Transverse colon (tissue), 4 donors: ENCODE data around the gene RPL11. TPM values are rescaled to one million over a fixed set of nuclear protein-coding genes. Genes with fewer than 3 reads are reported as not detected.

ENCODE experiments used
- DNase-seq: peaks from one replicate; pipeline ENCODE4 v3.0.0-alpha.2; 2019
- H3K27ac ChIP-seq, 4 donors: fragments of 200-600 bp; sonication (generic); 2 replicates each; pipeline ENCODE4 v1.5.1; 2016 to 2018; ENCODE audit warnings: inconsistent platforms in 4 of 4
- H3K27me3 ChIP-seq: fragments of 200-600 bp; sonication (generic); 2 replicates; pipeline ENCODE4 v1.5.1; 2017; ENCODE audit warnings: inconsistent platforms
- H3K36me3 ChIP-seq, 4 donors: fragments of 200-600 bp; sonication (generic); 2 replicates each; pipeline ENCODE4 v1.5.1; 2017 to 2019; ENCODE audit warnings: inconsistent platforms in 4 of 4
- H3K4me1 ChIP-seq, 4 donors: fragments of 200-600 bp; sonication (generic); 2 replicates each; pipeline ENCODE4 v1.5.1; 2017 to 2020; ENCODE audit warnings: inconsistent platforms in 4 of 4
- H3K4me3 ChIP-seq, 4 donors: fragments of 200-600 bp; sonication (generic); 1 replicate in 1 of 4; 2 replicates in 3 of 4; pipeline versions ENCODE4 v1.5.1 to v1.6.1; 2017 to 2019; ENCODE audit warnings: inconsistent platforms in 4 of 4
- H3K9me3 ChIP-seq, 2 donors: fragments of 200-600 bp; sonication (generic); 2 replicates each; pipeline ENCODE4 v1.5.1; 2017 to 2019; ENCODE audit warnings: inconsistent platforms in 2 of 2
- EP300 ChIP-seq: sonication (generic); formaldehyde crosslinking; IDR thresholded peaks from one replicate; pipeline ENCODE4 v1.6.1; 2017; ENCODE audit warnings: antibody characterized with exemption, low read depth
- POLR2A ChIP-seq: fragments of 450-650 bp; IDR thresholded peaks from one replicate; pipeline ENCODE4 v1.6.1; 2016; ENCODE audit warnings: antibody characterized with exemption, mild to moderate bottlenecking, moderate library complexity
- POLR2AphosphoS5 ChIP-seq, 3 donors: sonication (generic); formaldehyde crosslinking; IDR thresholded peaks; one replicate each; pipeline ENCODE4 v1.6.1; 2016; ENCODE audit warnings: antibody characterized with exemption in 3 of 3
- WGBS, 2 donors: methylation state at CpG; one replicate each; pipeline ENCODE4 v1.1.5; 2018; ENCODE audit warnings: low coverage in 1 of 2; 5-methylcytosine and 5-hydroxymethylcytosine counted together
- in situ Hi-C, 4 donors: fragments of 200-750 bp; cut with MboI; loops; one replicate each; pipeline versions ENCODE4 v1.15.0 to v1.15.1; 2017; ENCODE audit warnings: low sequenced_read_pairs in 3 of 4, low pct_ligation_motif_present in 1 of 4, low pct_unique_long_range_greater_than_20kb in 1 of 4
- intact Hi-C: fragments of 100-400 bp; cut with DNase I; formaldehyde crosslinking; loops from one replicate; pipeline ENCODE4 v1.15.1; 2023; ENCODE audit warnings: low total_unique reads
- total RNA-seq, 4 donors: library from RNA; depleted of rRNA; stranded (reverse); fragments of >200 nt; gene quantifications; one replicate each; pipeline ENCODE4 v1.1.0, GENCODE V29; 2016
- TF ChIP-seq, protein P1 (sequence below), 5 experiments: fragments of 200-600 bp in 3 of 5; fragments of 450-650 bp in 2 of 5; sonication (generic) in 3 of 5; IDR thresholded peaks; 1 replicate in 2 of 5; 2 replicates in 3 of 5; pipeline ENCODE4 v1.5.1; 2016 to 2017; ENCODE audit warnings: antibody characterized with exemption in 5 of 5, inconsistent platforms in 3 of 5, mild to moderate bottlenecking in 2 of 5, moderate library complexity in 1 of 5

RPL11 gene
- total RNA-seq, 4 donors from 2014 or later: 382 to 822 (median 494) TPM

DNA sequence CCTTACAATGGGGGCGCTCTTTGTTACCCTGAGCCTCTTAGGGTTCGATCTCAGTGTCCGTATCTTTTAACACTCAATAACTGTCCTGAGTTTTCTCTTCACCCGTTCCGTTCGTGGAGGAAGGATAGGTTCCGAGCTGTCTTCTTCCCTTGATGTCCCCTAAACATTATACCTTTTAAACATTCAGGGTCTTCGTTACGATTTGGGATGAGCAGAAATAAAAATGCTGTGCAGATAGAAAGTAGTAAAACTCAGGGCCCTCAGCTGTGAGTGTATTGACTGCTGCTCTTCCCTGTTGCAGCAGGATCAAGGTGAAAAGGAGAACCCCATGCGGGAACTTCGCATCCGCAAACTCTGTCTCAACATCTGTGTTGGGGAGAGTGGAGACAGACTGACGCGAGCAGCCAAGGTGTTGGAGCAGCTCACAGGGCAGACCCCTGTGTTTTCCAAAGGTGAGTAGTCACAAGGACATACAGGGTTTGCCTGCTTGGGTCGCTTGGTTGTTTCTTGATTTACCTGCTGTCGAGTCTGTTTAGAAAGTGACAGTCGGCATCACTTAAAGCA, 784 bp downstream of the RPL11 start:
- H3K4me3 ChIP-seq: peak overlapping the region; percentile 63 to 94 (median 80)
- no peaks in the 10 kb centered on the region for H3K27me3 ChIP-seq
- H3K4me1 ChIP-seq: peaks cover 11 to 45% (median 27%) of the 10 kb centered on the region in 4 donors
- intact Hi-C loops: no loop called here
- in situ Hi-C loops: loop anchor here in 1 of 4 donors (10.0 kb wide), 1 partner anchor 52 kb away; the partner anchor contains the start of gene ELOA
- WGBS, 2 donors: 5 to 10% methylated on average over 11 to 17 of the region's 17 CpGs
- no peak for DNase-seq
- H3K9me3 ChIP-seq: no peaks in the 10 kb centered on the region
- H3K27ac ChIP-seq: peak overlapping the region; percentile 84 to 92 (median 88)
- H3K36me3 ChIP-seq: peaks cover 0 to 28% (median 9%) of the 10 kb centered on the region in 4 donors
- TF ChIP-seq POLR2AphosphoS5 (IDR thresholded peaks at IDR 0.05) (no peak), EP300 (no peak), POLR2A (no peak)
- TF ChIP-seq, protein P1, sequence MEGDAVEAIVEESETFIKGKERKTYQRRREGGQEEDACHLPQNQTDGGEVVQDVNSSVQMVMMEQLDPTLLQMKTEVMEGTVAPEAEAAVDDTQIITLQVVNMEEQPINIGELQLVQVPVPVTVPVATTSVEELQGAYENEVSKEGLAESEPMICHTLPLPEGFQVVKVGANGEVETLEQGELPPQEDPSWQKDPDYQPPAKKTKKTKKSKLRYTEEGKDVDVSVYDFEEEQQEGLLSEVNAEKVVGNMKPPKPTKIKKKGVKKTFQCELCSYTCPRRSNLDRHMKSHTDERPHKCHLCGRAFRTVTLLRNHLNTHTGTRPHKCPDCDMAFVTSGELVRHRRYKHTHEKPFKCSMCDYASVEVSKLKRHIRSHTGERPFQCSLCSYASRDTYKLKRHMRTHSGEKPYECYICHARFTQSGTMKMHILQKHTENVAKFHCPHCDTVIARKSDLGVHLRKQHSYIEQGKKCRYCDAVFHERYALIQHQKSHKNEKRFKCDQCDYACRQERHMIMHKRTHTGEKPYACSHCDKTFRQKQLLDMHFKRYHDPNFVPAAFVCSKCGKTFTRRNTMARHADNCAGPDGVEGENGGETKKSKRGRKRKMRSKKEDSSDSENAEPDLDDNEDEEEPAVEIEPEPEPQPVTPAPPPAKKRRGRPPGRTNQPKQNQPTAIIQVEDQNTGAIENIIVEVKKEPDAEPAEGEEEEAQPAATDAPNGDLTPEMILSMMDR (IDR thresholded peaks at IDR 0.05): no peak

DNA sequence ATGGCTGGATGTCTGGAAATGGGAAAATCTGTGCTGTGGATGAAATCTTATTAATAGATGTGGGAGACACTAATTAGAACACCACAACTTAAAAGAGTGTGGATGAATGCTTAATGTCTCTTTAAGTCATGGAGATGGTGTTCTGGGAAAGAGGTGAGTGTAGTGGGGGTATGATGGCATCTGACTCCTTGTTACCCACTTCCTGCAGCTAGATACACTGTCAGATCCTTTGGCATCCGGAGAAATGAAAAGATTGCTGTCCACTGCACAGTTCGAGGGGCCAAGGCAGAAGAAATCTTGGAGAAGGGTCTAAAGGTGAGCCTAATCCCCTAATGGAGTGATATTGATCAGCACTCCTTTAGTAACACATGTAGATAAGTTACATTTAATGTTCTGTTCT, 2.0 kb downstream of the RPL11 start:
- WGBS, 2 donors: 66% methylated on average over 2 of the region's 2 CpGs; no CpG with 5 or more reads in 1 of the 2 donors
- TF ChIP-seq EP300: no peak
- no peak for TF ChIP-seq POLR2AphosphoS5 (IDR thresholded peaks at IDR 0.05)
- TF ChIP-seq, protein P1 (IDR thresholded peaks at IDR 0.05): no peak
- TF ChIP-seq POLR2A: no peak
- intact Hi-C loops: no loop called here
- Histone ChIP-seq H3K9me3 (no peaks in the 10 kb centered on the region), H3K27ac (no peak overlapping the region), H3K4me3 (peak overlapping the region in 1 of 4 donors; percentile 88), H3K4me1 (peaks cover 11 to 45% (median 27%) of the 10 kb centered on the region in 4 donors), H3K36me3 (peaks cover 0 to 31% (median 14%) of the 10 kb centered on the region in 4 donors), H3K27me3 (no peaks in the 10 kb centered on the region)
- in situ Hi-C loops: loop anchor here in 1 of 4 donors (10.0 kb wide), 1 partner anchor 51 kb away; the partner anchor contains the start of gene ELOA
- DNase-seq: no peak

DNA sequence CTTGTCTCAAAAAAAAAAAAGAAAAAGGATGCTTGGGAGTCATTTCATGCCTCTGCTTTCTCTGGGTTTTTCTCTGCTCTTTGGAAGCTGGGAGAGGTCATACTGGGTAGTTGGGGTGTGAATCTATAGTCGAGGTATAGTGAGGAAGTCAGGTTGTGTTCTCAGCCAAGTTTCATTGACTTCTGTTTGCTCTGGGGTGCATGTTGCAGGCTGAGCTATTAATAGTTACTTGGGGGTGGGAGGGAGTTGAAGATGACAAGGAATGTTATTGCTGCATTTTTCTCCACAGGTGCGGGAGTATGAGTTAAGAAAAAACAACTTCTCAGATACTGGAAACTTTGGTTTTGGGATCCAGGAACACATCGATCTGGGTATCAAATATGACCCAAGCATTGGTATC, 2.8 kb downstream of the RPL11 start:
- Histone ChIP-seq H3K4me3 (no peak overlapping the region), H3K27me3 (no peaks in the 10 kb centered on the region), H3K27ac (no peak overlapping the region), H3K4me1 (peaks cover 11 to 45% (median 27%) of the 10 kb centered on the region in 4 donors), H3K36me3 (peaks cover 0 to 35% (median 16%) of the 10 kb centered on the region in 4 donors), H3K9me3 (no peaks in the 10 kb centered on the region)
- DNase-seq: no peak
- in situ Hi-C loops (loop anchor here in 1 of 4 donors (10.0 kb wide), 1 partner anchor 50 kb away; the partner anchor contains the start of gene ELOA), intact Hi-C loops (no loop called here)
- TF ChIP-seq POLR2A (no peak), EP300 (no peak), POLR2AphosphoS5 (IDR thresholded peaks at IDR 0.05) (no peak)
- TF ChIP-seq, protein P1 (IDR thresholded peaks at IDR 0.05): no peak
- 61 to 63% methylated on average over 3 of the region's 3 CpGs for WGBS, 2 donors

DNA sequence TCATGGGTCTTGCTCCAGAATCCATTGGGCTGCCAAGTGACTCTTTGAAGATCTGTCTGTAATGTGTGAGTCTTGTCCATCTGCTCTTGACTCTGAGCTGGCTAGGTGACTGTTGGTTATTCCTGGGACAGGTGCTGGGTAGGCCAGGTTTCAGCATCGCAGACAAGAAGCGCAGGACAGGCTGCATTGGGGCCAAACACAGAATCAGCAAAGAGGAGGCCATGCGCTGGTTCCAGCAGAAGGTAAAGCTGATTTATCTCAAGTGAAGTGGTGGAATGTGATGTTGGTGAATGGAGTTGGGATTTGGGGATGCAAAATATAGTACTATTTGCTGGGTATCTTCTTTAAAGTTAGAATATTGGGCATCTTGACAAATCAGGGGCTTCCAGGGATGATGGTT, 4.1 kb downstream of the RPL11 start:
- H3K4me1 ChIP-seq: peaks cover 11 to 45% (median 27%) of the 10 kb centered on the region in 4 donors
- in situ Hi-C loops: loop anchor here in 1 of 4 donors (10.0 kb wide), 1 partner anchor 49 kb away; the partner anchor contains the start of gene ELOA
- no peaks in the 10 kb centered on the region for H3K27me3 ChIP-seq
- intact Hi-C loops: no loop called here
- 100% methylated on average over 1 to 3 of the region's 3 CpGs for WGBS, 2 donors
- TF ChIP-seq, protein P1 (IDR thresholded peaks at IDR 0.05): no peak
- TF ChIP-seq POLR2A: no peak
- no peak for TF ChIP-seq EP300
- TF ChIP-seq POLR2AphosphoS5 (IDR thresholded peaks at IDR 0.05): no peak
- no peak overlapping the region for H3K4me3 ChIP-seq
- H3K36me3 ChIP-seq: peaks cover 0 to 48% (median 21%) of the 10 kb centered on the region in 4 donors
- DNase-seq: no peak
- no peak overlapping the region for H3K27ac ChIP-seq
- H3K9me3 ChIP-seq: no peaks in the 10 kb centered on the region
